Midbrain (tissue), 1 donor: ENCODE results near the gene NLRP5.
A peak's percentile ranks its signal among the peaks of the same experiment; 100 is the strongest.
"Not testable (repeated sequence)": the region's sequence is repeated elsewhere in the genome, so short reads cannot be mapped to it uniquely, and the experiment has no call there.

Experiments
- DNase-seq: peaks from one replicate; lab custom pipeline; 2025; lab: John Stamatoyannopoulos, UW

The NLRP5 gene

GRCh38 chr19:56076498-56076897, 89.9 kb downstream of the NLRP5 start:
- DNase-seq: no peak

GRCh38 chr19:56079609-56080008, 93.0 kb downstream of the NLRP5 start:
- no peak for DNase-seq

GRCh38 chr19:56080669-56081401, 94.3 kb downstream of the NLRP5 start:
- peak; percentile 47 for DNase-seq

GRCh38 chr19:56083668-56084067, 97.1 kb downstream of the NLRP5 start:
- no peak for DNase-seq

GRCh38 chr19:56084835-56085536, 98.4 kb downstream of the NLRP5 start:
- no peak for DNase-seq

- DNase-seq: no peak
Measured at GRCh38 chr19:56085571-56086275, 99.1 kb downstream of the NLRP5 start.

- DNase-seq: no peak
Measured at GRCh38 chr19:56086671-56087430, 100.3 kb downstream of the NLRP5 start.

GRCh38 chr19:56087647-56088496, 101.3 kb downstream of the NLRP5 start:
- no peak for DNase-seq

- DNase-seq: no peak
Measured at GRCh38 chr19:56088497-56089215, 102.1 kb downstream of the NLRP5 start.

- no peak for DNase-seq
Measured at GRCh38 chr19:56089344-56089743, 102.8 kb downstream of the NLRP5 start.

GRCh38 chr19:56091066-56091490, 104.5 kb downstream of the NLRP5 start:
- no peak for DNase-seq

- no peak for DNase-seq
Measured at GRCh38 chr19:56091751-56092546, 105.4 kb downstream of the NLRP5 start.

GRCh38 chr19:56092685-56093631, 106.4 kb downstream of the NLRP5 start:
- no peak for DNase-seq

GRCh38 chr19:56094449-56094848, 107.9 kb downstream of the NLRP5 start:
- no peak for DNase-seq

GRCh38 chr19:56096665-56097064, 110.1 kb downstream of the NLRP5 start:
- DNase-seq: no peak

- DNase-seq: no peak
Measured at GRCh38 chr19:56097306-56097705, 110.7 kb downstream of the NLRP5 start.

GRCh38 chr19:56097776-56098175, 111.2 kb downstream of the NLRP5 start:
- DNase-seq: no peak

GRCh38 chr19:56098237-56098636, 111.7 kb downstream of the NLRP5 start:
- not testable (repeated sequence) for DNase-seq
